Neuronal stem cell (in vitro differentiated cells): Measurements from ENCODE around the gene PCDHA11.

Experiments
- DNase-seq: peaks from one replicate; pipeline ENCODE4 v3.0.0-alpha.2; 2013; ENCODE audit warnings: low spot score
- H2AFZ ChIP-seq: one replicate; pipeline ENCODE4 v1.6.1; 2013; ENCODE audit warnings: mild to moderate bottlenecking, low read length, inconsistent platforms
- H2AK5ac ChIP-seq: 2 replicates; pipeline ENCODE4 v1.6.1; 2013; ENCODE audit warnings: low read depth, mild to moderate bottlenecking, inconsistent platforms, low read length, moderate library complexity, mixed read lengths
- H2BK120ac ChIP-seq: 2 replicates; pipeline ENCODE4 v1.6.1; 2013; ENCODE audit warnings: low read depth, mild to moderate bottlenecking, inconsistent platforms, low read length, moderate library complexity, mixed read lengths
- H2BK12ac ChIP-seq: one replicate; pipeline ENCODE4 v1.6.1; 2013; ENCODE audit warnings: low read length, inconsistent platforms
- H2BK15ac ChIP-seq: 2 replicates; pipeline ENCODE4 v1.6.1; 2013; ENCODE audit warnings: mild to moderate bottlenecking, low read length, inconsistent platforms, mixed read lengths
- H2BK5ac ChIP-seq: one replicate; pipeline ENCODE4 v1.6.1; 2013; ENCODE audit warnings: inconsistent platforms, mild to moderate bottlenecking, low read length, moderate library complexity
- H3K14ac ChIP-seq: one replicate; pipeline ENCODE4 v1.6.1; 2013; ENCODE audit warnings: low read length, inconsistent platforms
- H3K18ac ChIP-seq: 2 replicates; pipeline ENCODE4 v1.6.1; 2013; ENCODE audit warnings: low read length, inconsistent platforms
- H3K23ac ChIP-seq: 2 replicates; pipeline ENCODE4 v1.6.1; 2013; ENCODE audit warnings: low read depth, mild to moderate bottlenecking, mixed read lengths, low read length, inconsistent platforms; ENCODE audit not compliant: poor library complexity
- H3K27ac ChIP-seq: replicated peaks from 3 replicates; pipeline ENCODE4 v1.5.1; 2013; ENCODE audit warnings: low read length, inconsistent platforms
- H3K27me3 ChIP-seq, 3 experiments: 2 replicates each; pipeline ENCODE4 v1.6.1; 2013; ENCODE audit warnings: low read length in 3 of 3, mild to moderate bottlenecking in 2 of 3, inconsistent platforms in 1 of 3, low read depth in 1 of 3, mixed read lengths in 1 of 3, moderate library complexity in 1 of 3; ENCODE audit not compliant: control insufficient read depth in 3 of 3, insufficient read depth in 3 of 3
- H3K36me3 ChIP-seq, 2 donors: replicated peaks in 1 of 2; 2 replicates each; pipeline ENCODE4 v1.6.1; 2013; ENCODE audit warnings: low read length in 2 of 2; ENCODE audit not compliant: control insufficient read depth in 2 of 2, insufficient read depth in 2 of 2
- H3K4ac ChIP-seq: 2 replicates; pipeline ENCODE4 v1.6.1; 2013; ENCODE audit warnings: inconsistent platforms, mild to moderate bottlenecking, low read length, moderate library complexity
- H3K4me1 ChIP-seq, 2 donors: 1 replicate in 1 of 2; 2 replicates in 1 of 2; pipeline ENCODE4 v1.6.1; 2013; ENCODE audit warnings: low read length in 2 of 2, low read depth in 1 of 2; ENCODE audit not compliant: control insufficient read depth in 2 of 2, insufficient read depth in 1 of 2
- H3K4me2 ChIP-seq: one replicate; pipeline ENCODE4 v1.6.1; 2013; ENCODE audit warnings: mild to moderate bottlenecking, low read length, inconsistent platforms; ENCODE audit not compliant: insufficient read depth, poor library complexity, severe bottlenecking
- H3K4me3 ChIP-seq, 2 donors: 2 replicates each; pipeline ENCODE4 v1.5.1; 2013; ENCODE audit warnings: low read length in 2 of 2, mild to moderate bottlenecking in 2 of 2, inconsistent platforms in 1 of 2, moderate library complexity in 1 of 2
- H3K79me1 ChIP-seq: one replicate; pipeline ENCODE4 v1.6.1; 2013; ENCODE audit warnings: low read depth, mild to moderate bottlenecking, inconsistent platforms, low read length, moderate library complexity
- H3K9ac ChIP-seq: one replicate; pipeline ENCODE4 v1.6.1; 2013; ENCODE audit warnings: mild to moderate bottlenecking, low read depth, low read length, inconsistent platforms; ENCODE audit not compliant: poor library complexity
- H3K9me3 ChIP-seq, 2 donors: replicated peaks in 1 of 2; 2 replicates each; pipeline versions ENCODE3 to v1.6.1; 2013; ENCODE audit warnings: low read length in 2 of 2, mild to moderate bottlenecking in 2 of 2, inconsistent platforms in 1 of 2, low read depth in 1 of 2, mixed read lengths in 1 of 2, moderate library complexity in 1 of 2; ENCODE audit not compliant: control insufficient read depth in 2 of 2, insufficient read depth in 1 of 2
- H4K8ac ChIP-seq: one replicate; pipeline ENCODE4 v1.6.1; 2013; ENCODE audit warnings: low read depth, mild to moderate bottlenecking, inconsistent platforms, low read length, moderate library complexity
- H4K91ac ChIP-seq: one replicate; pipeline ENCODE4 v1.6.1; 2013; ENCODE audit warnings: low read length, low read depth, mild to moderate bottlenecking, inconsistent platforms; ENCODE audit not compliant: poor library complexity
- WGBS, 2 donors: extraction: QIAGEN DNeasy Blood & Tissue Kit; methylation state at CpG; one replicate each; pipeline ENCODE4 v1.1.7; 2013; ENCODE audit warnings: missing lambda C conversion rate in 2 of 2, mixed read lengths in 1 of 2; ENCODE audit not compliant: insufficient read length in 2 of 2, insufficient replicate concordance in 1 of 2; ENCODE audit errors: extremely low coverage in 2 of 2; 5-methylcytosine and 5-hydroxymethylcytosine counted together

The PCDHA11 gene

GRCh38 chr5:140877262-140877581, 8.5 kb downstream of the PCDHA11 start:
- Histone ChIP-seq H3K4me2 (no peak overlapping the region), H3K9me3 (peaks cover 8 to 25% of the 10 kb centered on the region in 2 donors), H3K27ac (no peak overlapping the region), H3K36me3 (peaks cover 13 to 22% of the 10 kb centered on the region in 2 donors), H2BK12ac (no peak overlapping the region), H3K23ac (peak overlapping the region; percentile 91), H2BK5ac (no peak overlapping the region), H2BK120ac (no peak overlapping the region), H3K4me3 (no peak overlapping the region), H3K18ac (peak overlapping the region; percentile 17), H4K8ac (peak overlapping the region; percentile 82), H3K14ac (peak overlapping the region; percentile 38), H2BK15ac (peak overlapping the region; percentile 26), H3K4ac (no peak overlapping the region), H3K9ac (no peak overlapping the region), H3K4me1 (no peaks in the 10 kb centered on the region), H3K79me1 (peaks cover 12% of the 10 kb centered on the region), H2AFZ (no peak overlapping the region), H4K91ac (no peak overlapping the region), H2AK5ac (no peak overlapping the region), H3K27me3 (no peaks in the 10 kb centered on the region)
- DNase-seq, result no peak
- WGBS, 2 donors, result no CpG with 5 or more reads among the region's 37 CpGs

GRCh38 chr5:140881889-140882590, 13.3 kb downstream of the PCDHA11 start, which contains the start of gene PCDHA13:
Gene PCDHA13, plus strand, starts transcription at chr5:140882124. Its CDS starts 145 bp downstream, at chr5:140882269.
- no peak within 1 kb of the TSS for H3K23ac ChIP-seq
- no peak for DNase-seq
- peaks cover 10% of the 10 kb centered on the region for H3K79me1 ChIP-seq
- no peaks in the 10 kb centered on the region for H3K4me1 ChIP-seq
- H3K4me2 ChIP-seq, result no peak within 1 kb of the TSS
- H2AK5ac ChIP-seq, result no peak within 1 kb of the TSS
- no peak within 1 kb of the TSS for H4K8ac ChIP-seq
- WGBS, 2 donors, result no CpG with 5 or more reads among the region's 35 CpGs
- no peak within 1 kb of the TSS for H3K9ac ChIP-seq
- no peak within 1 kb of the TSS for H3K4ac ChIP-seq
- H3K18ac ChIP-seq, result no peak within 1 kb of the TSS
- peaks cover 12 to 37% of the 10 kb centered on the region in 2 donors for H3K9me3 ChIP-seq
- no peak within 1 kb of the TSS for H2BK5ac ChIP-seq
- H3K14ac ChIP-seq, result no peak within 1 kb of the TSS
- H3K27me3 ChIP-seq, result no peaks in the 10 kb centered on the region
- H4K91ac ChIP-seq, result no peak within 1 kb of the TSS
- no peak within 1 kb of the TSS for H2BK12ac ChIP-seq
- H3K4me3 ChIP-seq, result peak within 1 kb of the TSS in 1 of 2 donors; percentile 39
- H2BK15ac ChIP-seq, result no peak within 1 kb of the TSS
- no peak within 1 kb of the TSS for H2BK120ac ChIP-seq
- no peak within 1 kb of the TSS for H2AFZ ChIP-seq
- H3K27ac ChIP-seq, result no peak within 1 kb of the TSS
- H3K36me3 ChIP-seq, result peaks cover 17 to 24% of the 10 kb centered on the region in 2 donors

- Histone ChIP-seq H2BK120ac (no peak overlapping the region), H4K8ac (no peak overlapping the region), H3K4ac (no peak overlapping the region), H3K27me3 (no peaks in the 10 kb centered on the region), H3K9me3 (peaks cover 10 to 32% of the 10 kb centered on the region in 2 donors), H3K4me1 (no peaks in the 10 kb centered on the region), H3K14ac (no peak overlapping the region), H3K36me3 (peaks cover 12 to 19% of the 10 kb centered on the region in 2 donors), H3K4me2 (no peak overlapping the region), H3K27ac (no peak overlapping the region), H3K9ac (no peak overlapping the region), H3K18ac (no peak overlapping the region), H3K79me1 (peaks cover 5% of the 10 kb centered on the region), H3K4me3 (no peak overlapping the region), H2AK5ac (no peak overlapping the region), H3K23ac (no peak overlapping the region), H2BK15ac (no peak overlapping the region), H4K91ac (no peak overlapping the region), H2AFZ (no peak overlapping the region), H2BK12ac (no peak overlapping the region), H2BK5ac (no peak overlapping the region)
- no CpG with 5 or more reads among the region's 12 CpGs for WGBS, 2 donors
- DNase-seq, result no peak
Observed at GRCh38 chr5:140882591-140882899, 13.8 kb downstream of the PCDHA11 start.

- no peak overlapping the region for H4K8ac ChIP-seq
- no peak overlapping the region for H2BK15ac ChIP-seq
- no peak overlapping the region for H2AFZ ChIP-seq
- no peak overlapping the region for H2BK12ac ChIP-seq
- no peak overlapping the region for H3K14ac ChIP-seq
- peak overlapping the region; percentile 17 for H3K23ac ChIP-seq
- no peak overlapping the region for H2BK5ac ChIP-seq
- H3K4me3 ChIP-seq, result peak overlapping the region in 1 of 2 donors; percentile 49
- no peak overlapping the region for H2AK5ac ChIP-seq
- peaks cover 12 to 16% of the 10 kb centered on the region in 2 donors for H3K36me3 ChIP-seq
- H3K18ac ChIP-seq, result no peak overlapping the region
- H3K27me3 ChIP-seq, result no peaks in the 10 kb centered on the region
- H3K9ac ChIP-seq, result no peak overlapping the region
- no peak overlapping the region for H4K91ac ChIP-seq
- H3K79me1 ChIP-seq, result peaks cover 4% of the 10 kb centered on the region
- H3K9me3 ChIP-seq, result peaks cover 10 to 24% of the 10 kb centered on the region in 2 donors
- WGBS, 2 donors, result no CpG with 5 or more reads among the region's 41 CpGs
- H2BK120ac ChIP-seq, result no peak overlapping the region
- H3K4me2 ChIP-seq, result no peak overlapping the region
- H3K27ac ChIP-seq, result no peak overlapping the region
- no peak for DNase-seq
- no peaks in the 10 kb centered on the region for H3K4me1 ChIP-seq
- H3K4ac ChIP-seq, result no peak overlapping the region
Observed at GRCh38 chr5:140883373-140883772, 14.6 kb downstream of the PCDHA11 start.
